GM18511 (cell line): ENCODE results near the gene LONP2.
"Not testable (repeated sequence)": the region's sequence is repeated elsewhere in the genome, so short reads cannot be mapped to it uniquely, and the experiment has no call there.

Source experiments
- ATAC-seq: cut with Tn5 transposase; IDR thresholded peaks from one replicate; pipeline ENCODE4 v1.9.1; 2021; ENCODE audit warnings: mild to moderate bottlenecking, moderate library complexity; ENCODE audit not compliant: unreplicated experiment

LONP2 gene

GRCh38 chr16:48365601-48366164, 121.6 kb downstream of the LONP2 start:
- peak; percentile 93 for ATAC-seq

- ATAC-seq = peak; percentile 72
Observed at GRCh38 chr16:48366165-48367093, 122.3 kb downstream of the LONP2 start.

- ATAC-seq = no peak
Observed at GRCh38 chr16:48367441-48368049, 123.4 kb downstream of the LONP2 start.

DNA sequence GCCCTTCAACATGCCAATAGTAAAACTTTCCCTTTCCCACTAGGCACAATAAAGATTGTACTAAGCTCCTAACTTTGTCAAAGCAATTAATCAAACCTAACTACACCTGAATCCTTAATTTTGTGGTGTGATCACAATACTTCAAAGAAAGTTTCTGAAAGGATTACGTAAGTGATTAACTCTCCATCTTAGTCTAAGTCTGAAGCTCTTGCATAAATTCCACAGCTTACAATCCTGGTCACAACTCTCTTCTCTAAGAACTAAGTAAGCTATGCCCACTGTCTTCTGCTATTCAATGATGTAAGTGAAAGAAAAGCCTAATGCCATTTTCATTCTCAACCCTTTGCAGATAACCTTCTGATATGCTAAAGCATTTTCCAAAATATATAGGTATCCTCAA, 125.7 kb downstream of the LONP2 start:
- no peak for ATAC-seq

DNA sequence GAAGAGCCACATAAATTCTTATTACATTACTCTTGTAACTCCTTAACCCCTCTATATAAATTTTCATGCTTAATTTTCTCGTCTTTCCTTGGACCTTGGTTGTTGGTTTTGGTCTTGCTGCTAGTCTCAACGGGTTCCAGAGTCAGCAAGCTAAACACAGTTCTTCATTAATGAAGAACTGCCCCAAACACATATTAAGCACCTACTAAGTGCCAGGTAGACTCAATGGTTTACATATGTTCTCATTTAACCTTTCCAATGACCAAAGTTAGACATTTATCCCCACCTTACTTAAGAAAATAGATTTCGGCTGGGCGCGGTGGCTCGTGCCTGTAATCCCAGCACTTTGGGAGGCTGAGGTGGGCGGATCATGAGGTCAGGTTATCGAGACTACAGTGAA, 126.1 kb downstream of the LONP2 start:
- no peak for ATAC-seq

DNA sequence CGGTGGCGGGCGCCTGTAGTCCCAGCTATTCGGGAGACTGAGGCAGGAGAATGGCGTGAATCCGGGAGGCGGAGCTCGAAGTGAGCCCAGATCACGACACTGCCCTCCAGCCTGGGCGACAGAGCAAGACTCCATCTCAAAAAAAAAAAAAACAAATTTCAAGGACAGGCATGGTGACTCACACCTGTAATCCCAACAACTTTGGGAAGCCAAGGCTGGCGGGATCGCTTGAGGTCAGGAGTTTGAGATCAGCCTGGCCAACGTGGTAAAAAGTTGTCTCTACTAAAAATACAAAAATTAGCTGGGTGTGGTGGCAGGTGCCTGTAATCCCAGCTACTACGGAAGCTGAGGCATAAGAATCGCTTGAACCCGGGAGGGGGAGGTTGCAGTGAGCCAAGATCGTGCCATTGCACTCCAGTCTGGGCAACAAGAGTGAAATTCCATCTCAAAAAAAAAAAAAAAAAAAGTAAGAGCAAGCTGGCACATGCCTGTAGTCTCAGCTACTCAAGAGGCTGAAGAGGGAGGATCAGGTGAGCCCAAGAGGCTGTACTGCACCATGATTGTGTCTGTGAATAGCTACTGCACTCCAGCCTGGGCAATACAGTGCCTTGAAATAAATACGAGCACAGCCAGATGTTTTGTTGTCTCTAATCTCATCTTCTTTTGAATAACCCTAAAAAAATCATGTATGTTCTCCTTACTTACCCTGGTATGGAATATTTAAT, 126.7 kb downstream of the LONP2 start:
- not testable (repeated sequence) for ATAC-seq

- ATAC-seq = no peak
Observed at GRCh38 chr16:48371393-48371780, 127.3 kb downstream of the LONP2 start.

DNA sequence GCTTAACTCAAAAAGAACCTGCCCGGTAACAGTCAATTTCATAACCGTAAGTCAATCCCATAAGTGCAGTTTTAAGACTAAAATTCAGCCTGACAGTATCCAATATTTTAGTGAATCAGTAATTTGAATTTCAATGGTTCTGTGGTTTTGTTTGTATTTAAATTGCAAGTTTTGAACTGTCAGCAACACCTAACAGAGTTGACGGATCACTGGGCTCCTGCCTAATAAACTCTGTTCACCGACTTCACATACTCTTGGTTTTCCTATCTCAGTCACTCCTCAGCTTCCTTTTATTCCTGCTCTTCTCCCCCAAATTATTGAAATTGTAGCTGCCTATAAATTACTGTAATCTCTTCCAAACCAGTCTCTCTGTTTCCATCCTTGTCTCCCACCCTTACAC, 128.6 kb downstream of the LONP2 start:
- ATAC-seq = no peak

DNA sequence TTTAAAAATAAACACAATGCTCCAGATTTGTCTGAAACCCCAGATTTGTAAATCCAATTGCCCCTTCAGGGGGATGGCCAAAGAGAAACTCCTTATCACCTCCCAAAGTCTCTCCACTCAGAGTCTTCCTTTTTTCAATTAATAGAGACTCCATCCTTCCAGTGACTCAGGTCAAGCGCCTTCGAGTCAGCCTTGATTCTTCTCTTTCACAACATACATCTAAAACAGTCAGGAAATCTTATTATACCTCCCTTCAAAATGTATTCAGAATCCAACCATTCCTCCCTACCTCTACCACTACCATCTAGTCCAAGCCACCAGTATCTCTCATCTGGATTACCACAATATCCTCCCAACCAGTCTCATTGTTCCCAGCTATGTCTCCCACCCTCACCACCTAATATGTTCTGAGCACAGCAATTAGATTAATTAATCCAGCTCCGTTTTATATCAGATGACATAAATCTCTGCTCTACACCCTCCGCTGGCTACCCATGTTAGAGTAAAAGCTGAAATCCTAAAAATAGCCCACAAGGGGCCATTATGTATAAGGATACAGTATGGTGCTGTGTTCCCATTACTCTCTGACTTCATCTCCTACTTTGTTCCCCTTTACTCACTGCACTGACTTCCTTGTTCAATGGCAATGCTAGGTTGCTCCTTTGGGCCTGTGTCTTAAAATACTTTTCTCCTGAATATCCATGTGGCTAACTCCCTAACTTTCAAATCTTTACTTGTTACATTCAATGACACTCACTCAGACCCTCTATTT, 129.3 kb downstream of the LONP2 start:
- ATAC-seq = no peak

GRCh38 chr16:48374255-48374654, 130.2 kb downstream of the LONP2 start:
- ATAC-seq = no peak

DNA sequence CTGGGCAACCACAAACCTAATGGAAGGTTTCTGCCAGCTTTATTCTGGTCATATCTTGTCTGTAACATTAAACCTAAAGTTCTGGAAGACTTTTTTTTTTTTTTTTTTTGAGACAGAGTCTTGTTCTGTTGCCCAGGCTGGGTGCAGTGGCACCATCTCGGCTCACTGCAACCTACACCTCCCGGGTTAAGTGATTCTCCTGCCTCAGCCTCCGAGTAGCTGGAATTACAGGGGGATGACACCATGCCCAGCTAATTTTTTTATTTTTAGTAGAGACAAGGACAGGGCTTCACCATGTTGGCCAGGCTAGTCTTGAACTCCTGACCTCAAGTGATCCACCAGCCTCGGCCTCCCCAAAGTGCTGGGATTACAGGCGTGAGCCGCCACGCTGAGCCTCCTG, 133.2 kb downstream of the LONP2 start:
- not testable (repeated sequence) for ATAC-seq

GRCh38 chr16:48378276-48378675, 134.2 kb downstream of the LONP2 start:
- ATAC-seq = no peak

DNA sequence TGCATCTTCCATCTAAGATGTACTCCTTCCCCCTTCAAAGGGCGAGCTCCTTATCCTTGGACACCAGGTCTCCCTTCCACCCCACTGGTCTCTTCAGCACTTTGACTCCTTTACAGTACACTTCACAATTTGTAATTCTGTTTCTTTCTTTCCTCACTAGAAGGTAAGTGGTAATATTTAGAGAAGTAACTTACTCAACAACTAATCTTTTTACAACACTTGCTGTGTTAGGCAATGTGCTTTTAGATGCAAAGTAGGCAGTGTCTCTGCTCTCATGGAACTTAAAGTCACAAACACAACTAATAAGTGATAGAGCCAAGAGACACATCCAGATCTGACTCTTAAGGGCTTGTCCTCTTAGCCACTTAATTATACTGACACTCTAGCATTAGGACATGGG, 134.7 kb downstream of the LONP2 start:
- no peak for ATAC-seq

DNA sequence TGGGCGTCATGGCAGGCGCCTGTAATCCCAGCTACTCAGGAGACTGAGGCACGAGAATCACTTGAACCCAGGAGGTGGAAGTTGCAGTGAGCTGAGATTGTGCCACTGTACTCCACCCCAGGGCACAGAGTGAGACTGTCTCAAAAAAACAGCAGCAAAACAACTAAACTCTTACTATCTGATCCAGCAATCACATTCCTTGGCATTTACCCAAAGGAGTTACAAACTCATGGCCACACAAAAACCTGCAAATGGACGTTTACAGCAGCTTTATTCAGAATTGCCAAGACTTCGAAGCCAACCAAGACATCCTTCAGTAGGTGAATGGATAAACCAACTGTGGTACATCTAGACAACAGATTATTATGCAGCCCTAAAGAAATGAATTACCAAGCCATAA, 137.1 kb downstream of the LONP2 start:
- ATAC-seq = no peak

DNA sequence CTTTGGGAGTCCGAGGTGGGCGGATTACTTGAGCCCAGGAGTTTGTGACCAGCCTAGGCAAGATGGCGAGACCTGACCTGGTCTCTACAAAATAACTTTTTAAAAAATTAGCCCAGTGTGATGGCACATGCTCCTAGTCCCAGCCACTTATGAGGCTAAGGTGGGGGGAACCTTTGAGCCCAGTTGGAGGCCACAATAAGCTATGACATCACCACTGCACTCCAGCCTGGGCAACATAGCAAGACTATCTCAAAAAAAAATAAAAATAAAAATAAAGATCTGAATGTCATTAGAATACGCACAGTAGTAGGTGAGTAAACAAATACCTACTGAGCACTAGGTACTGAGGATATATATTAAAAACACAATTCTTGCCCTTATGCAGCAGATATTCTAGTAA, 138.0 kb downstream of the LONP2 start:
- no peak for ATAC-seq

DNA sequence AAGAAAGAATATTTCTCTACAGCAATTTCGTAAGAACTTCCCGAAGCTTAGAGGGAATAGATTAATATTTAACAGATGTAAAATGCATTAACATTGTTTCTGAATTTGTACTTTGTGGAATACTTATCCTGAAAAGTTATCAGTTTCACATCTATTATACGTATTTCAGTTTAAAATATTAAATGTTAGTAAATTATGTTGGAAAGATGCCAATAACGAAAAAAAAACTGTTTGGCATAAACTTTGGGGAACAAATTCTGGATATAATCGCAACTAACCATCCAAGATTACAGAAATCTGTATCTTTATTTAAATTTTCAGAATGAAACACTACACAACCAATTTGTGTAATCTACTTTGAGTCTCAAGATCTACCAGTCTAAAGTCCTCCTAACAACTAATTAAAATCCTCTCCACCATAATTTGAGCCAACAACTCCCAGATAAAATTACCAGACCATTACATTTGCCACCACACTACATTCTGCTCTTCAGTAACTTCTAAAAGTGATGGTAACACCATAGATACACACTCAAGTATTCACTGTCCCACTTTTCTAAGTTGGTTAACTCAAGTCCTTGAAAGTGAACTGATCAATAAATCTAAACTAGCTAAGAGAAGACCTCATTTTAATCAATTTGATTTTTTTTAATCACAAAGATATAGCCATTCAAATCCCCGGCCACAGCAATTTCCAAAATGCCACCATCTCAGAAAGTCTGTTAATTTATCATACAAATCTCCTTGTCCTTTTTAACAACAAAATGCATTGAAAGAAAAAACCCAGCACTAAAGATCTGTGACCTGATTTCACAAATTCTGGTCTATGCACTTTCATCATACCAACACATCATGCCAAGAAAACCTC, 139.1 kb downstream of the LONP2 start:
- no peak for ATAC-seq

DNA sequence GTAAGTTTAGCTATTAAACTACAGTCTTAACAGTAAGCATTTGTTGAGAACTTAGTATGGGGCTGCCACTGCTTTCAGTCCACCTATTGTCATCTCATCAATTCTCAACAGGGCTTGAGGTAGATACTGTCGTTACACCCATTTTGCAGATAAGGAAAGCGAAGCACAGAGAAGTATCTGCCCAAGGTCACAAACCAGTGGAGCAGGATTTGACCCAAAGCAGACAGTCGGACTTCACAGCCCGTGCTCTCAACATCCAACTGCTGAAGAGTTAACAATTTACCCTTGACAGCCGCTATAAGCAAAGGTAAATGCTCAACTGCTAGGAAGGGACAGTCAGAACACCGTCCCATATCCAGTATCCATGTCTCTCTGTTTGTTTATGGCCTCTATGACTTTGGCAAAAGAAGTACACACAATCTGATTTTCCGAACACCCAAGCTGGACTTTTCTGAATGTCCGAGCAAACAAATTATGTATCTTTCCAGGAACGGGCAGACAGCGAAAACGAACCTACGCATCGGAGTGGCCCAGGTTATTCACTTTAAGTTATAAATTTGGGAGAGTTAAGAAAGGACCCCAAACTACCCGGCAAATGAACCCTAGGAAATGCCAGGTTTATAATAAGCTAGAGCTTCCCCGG, 139.9 kb downstream of the LONP2 start:
- no peak for ATAC-seq

DNA sequence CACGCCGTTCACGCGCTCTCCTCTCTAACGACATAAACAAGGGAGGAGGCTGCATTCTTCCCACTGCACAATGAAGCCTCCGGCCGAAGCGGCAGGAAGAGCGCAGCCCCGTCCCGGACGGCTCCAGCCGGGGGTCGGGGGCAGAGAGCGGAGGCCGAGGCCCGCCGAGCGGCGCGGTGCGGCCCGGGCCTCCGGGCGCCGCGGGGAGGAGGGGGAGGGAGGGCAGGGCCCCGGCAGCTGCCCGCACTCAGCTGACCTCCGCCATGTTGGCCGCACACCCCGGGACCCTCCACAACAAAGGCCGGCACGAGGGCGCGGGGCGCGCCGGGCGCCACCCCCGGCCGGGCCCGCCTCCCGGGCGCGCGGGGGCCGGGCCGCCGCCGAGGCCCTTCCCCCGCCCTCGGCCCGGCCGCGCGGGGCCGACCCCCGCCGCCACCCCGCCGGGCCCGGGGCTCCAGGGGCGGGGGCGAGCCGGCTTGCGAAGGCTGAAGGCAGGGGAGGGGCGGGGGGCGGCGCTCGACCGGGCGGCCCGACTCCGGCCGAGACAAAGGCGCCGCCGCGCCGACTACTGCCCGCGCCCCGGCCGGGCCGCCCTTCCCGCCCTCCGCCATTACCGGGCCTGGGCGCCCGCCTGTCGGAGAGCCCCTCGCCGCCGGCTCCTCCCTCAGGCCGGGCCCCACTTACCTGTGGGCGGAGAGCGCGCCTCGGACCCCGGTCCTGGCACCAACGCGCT, 140.6 kb downstream of the LONP2 start:
- ATAC-seq = peak; percentile 58
